ENCODE data around the gene PPP1R18. TPM values are rescaled to one million over a fixed set of nuclear protein-coding genes. Genes with fewer than 3 reads are reported as not detected.
"Not testable (repeated sequence)": the region's sequence is repeated elsewhere in the genome, so short reads cannot be mapped to it uniquely, and the experiment has no call there.

Gene PPP1R18
- total RNA-seq, 1 experiment from 2014 or later, result 33.6 TPM

GRCh38 chr6:30722280-30723112, 36.1 kb upstream of the PPP1R18 start (continued):
- TF ChIP-seq, protein P1, sequence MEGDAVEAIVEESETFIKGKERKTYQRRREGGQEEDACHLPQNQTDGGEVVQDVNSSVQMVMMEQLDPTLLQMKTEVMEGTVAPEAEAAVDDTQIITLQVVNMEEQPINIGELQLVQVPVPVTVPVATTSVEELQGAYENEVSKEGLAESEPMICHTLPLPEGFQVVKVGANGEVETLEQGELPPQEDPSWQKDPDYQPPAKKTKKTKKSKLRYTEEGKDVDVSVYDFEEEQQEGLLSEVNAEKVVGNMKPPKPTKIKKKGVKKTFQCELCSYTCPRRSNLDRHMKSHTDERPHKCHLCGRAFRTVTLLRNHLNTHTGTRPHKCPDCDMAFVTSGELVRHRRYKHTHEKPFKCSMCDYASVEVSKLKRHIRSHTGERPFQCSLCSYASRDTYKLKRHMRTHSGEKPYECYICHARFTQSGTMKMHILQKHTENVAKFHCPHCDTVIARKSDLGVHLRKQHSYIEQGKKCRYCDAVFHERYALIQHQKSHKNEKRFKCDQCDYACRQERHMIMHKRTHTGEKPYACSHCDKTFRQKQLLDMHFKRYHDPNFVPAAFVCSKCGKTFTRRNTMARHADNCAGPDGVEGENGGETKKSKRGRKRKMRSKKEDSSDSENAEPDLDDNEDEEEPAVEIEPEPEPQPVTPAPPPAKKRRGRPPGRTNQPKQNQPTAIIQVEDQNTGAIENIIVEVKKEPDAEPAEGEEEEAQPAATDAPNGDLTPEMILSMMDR (IDR thresholded peaks at IDR 0.05 in 2 of 3, conservative IDR thresholded peaks at IDR 0.05 in 1 of 3; ENCODE audit: borderline replicate concordance in 1 of 3, insufficient read depth in 1 of 3, low read depth in 2 of 3, low read length in 2 of 3), result peak in 2 of 3 experiments; percentile 91 to 94; a peak in 4 of 6 replicates
- no peak for TF ChIP-seq RAD21 (IDR thresholded peaks at IDR 0.05; ENCODE audit: low read depth)

GRCh38 chr6:30722025-30722279, 35.5 kb upstream of the PPP1R18 start:
- Histone ChIP-seq H3K9ac (ENCODE audit: low read length) (peak overlapping the region; percentile 100), H3K4me3 (replicated peaks in 1 of 2; ENCODE audit: low read depth in 1 of 2, low read length in 2 of 2) (peak overlapping the region; percentile 93 to 95), H3K4me2 (ENCODE audit: low read length) (peak overlapping the region; percentile 96), H3K27ac (ENCODE audit: low read depth, low read length) (peak overlapping the region; percentile 89), H3K79me2 (ENCODE audit: insufficient read depth, low read length) (peaks cover 63% of the 10 kb centered on the region), H4K20me1 (ENCODE audit: insufficient read depth) (peaks cover 21% of the 10 kb centered on the region; the same call in 1 of the 2 replicates), H3K4me1 (ENCODE audit: control insufficient read depth in 1 of 2, insufficient read depth in 2 of 2, low read length in 2 of 2) (peaks cover 7 to 61% of the 10 kb centered on the region in 2 experiments), H3K36me3 (ENCODE audit: control insufficient read depth in 1 of 2, insufficient read depth in 2 of 2, low read length in 2 of 2) (peaks cover 27 to 44% of the 10 kb centered on the region in 2 experiments)
- H3K9me2 ChIP-seq (ENCODE audit: insufficient read depth); H2AFZ ChIP-seq (ENCODE audit: low read depth, low read length, poor library complexity, severe bottlenecking); H3K27me3 ChIP-seq (ENCODE audit: insufficient read depth, low read length); BruUV-seq (replicated peaks); DNase-seq (ENCODE audit: low read depth, low spot score); RAD21 ChIA-PET (ENCODE audit: low non-redundant PET in 1 of 2, low total read pairs in 2 of 2, uncharacterized antibody in 2 of 2, unreplicated experiment in 2 of 2); ATAC-seq; H3K9me3 ChIP-seq (ENCODE audit: control insufficient read depth in 1 of 2, insufficient read depth in 1 of 2, low read depth in 1 of 2, low read length in 2 of 2): not testable (repeated sequence)
- intact Hi-C loops (cut with micrococcal nuclease), result loop anchor here (1.0 to 2.0 kb wide), 2 partner anchors 43 to 239 kb away; no protein-coding TSS in a partner anchor
- POLR2A ChIA-PET, result interaction anchor here (1.0 to 3.7 kb wide), 6 partner anchors 34 to 107 kb away, joined by 3 to 17 read pairs (median 4); no protein-coding TSS in a partner anchor
- CTCF ChIA-PET, result interaction anchor here (0.9 to 5.7 kb wide), 4 partner anchors 9 to 232 kb away, joined by 3 to 45 read pairs (median 12); no protein-coding TSS in a partner anchor

Measured in HCT116 (cell line).